CD4-positive, CD25-positive, alpha-beta regulatory T cell (primary cell): ENCODE results near the gene GALNT10. TPM values are rescaled to one million over a fixed set of nuclear protein-coding genes. Genes with fewer than 3 reads are reported as not detected.

Experiments used
- ATAC-seq, 2 donors: fragments of 150-1000 bp; cut with Tn5 transposase; one replicate each; pipeline ENCODE4 v1.10.0; 2021; ENCODE audit warnings: low read depth in 2 of 2, moderate number of reproducible peaks in 2 of 2, moderate library complexity in 1 of 2
- DNase-seq, 3 donors: peaks; one replicate each; pipeline versions ENCODE4 v3.0.0 to v3.0.0-alpha.2; 2012 to 2022; ENCODE audit warnings: mixed read lengths in 1 of 3
- H3K27ac ChIP-seq: one replicate; pipeline ENCODE4 v1.7.0; 2013; ENCODE audit warnings: mild to moderate bottlenecking, low read length; ENCODE audit not compliant: insufficient read depth, poor library complexity, severe bottlenecking
- H3K27me3 ChIP-seq: one replicate; pipeline ENCODE4 v1.7.0; 2013; ENCODE audit warnings: low read length; ENCODE audit not compliant: control insufficient read depth, insufficient read depth
- H3K36me3 ChIP-seq: one replicate; pipeline ENCODE4 v1.7.0; 2013; ENCODE audit warnings: mild to moderate bottlenecking, low read length, moderate library complexity; ENCODE audit not compliant: control insufficient read depth, insufficient read depth
- H3K4me1 ChIP-seq: 2 replicates; pipeline ENCODE4 v1.7.0; 2013; ENCODE audit warnings: mild to moderate bottlenecking, low read length; ENCODE audit not compliant: insufficient read depth, control insufficient read depth, poor library complexity, severe bottlenecking
- H3K4me3 ChIP-seq: one replicate; pipeline ENCODE4 v1.7.0; 2013; ENCODE audit warnings: low read depth, mild to moderate bottlenecking, low read length, moderate library complexity
- H3K9me3 ChIP-seq, 2 experiments: 1 replicate in 1 of 2; 2 replicates in 1 of 2; pipeline ENCODE4 v1.7.0; 2013; ENCODE audit warnings: low read length in 2 of 2, mild to moderate bottlenecking in 1 of 2, moderate library complexity in 1 of 2; ENCODE audit not compliant: control insufficient read depth in 2 of 2
- H3K27ac Mint-ChIP-seq, 3 donors: one replicate each; pipeline ENCODE4 v1.8.0; 2020 to 2022; ENCODE audit warnings: mild to moderate bottlenecking in 3 of 3, mixed read lengths in 3 of 3, moderate library complexity in 2 of 3
- H3K27me3 Mint-ChIP-seq: one replicate; pipeline ENCODE4 v1.8.0; 2022; ENCODE audit warnings: mild to moderate bottlenecking, mixed read lengths
- H3K36me3 Mint-ChIP-seq: one replicate; pipeline ENCODE4 v1.8.0; 2020; ENCODE audit warnings: mixed read lengths
- H3K4me1 Mint-ChIP-seq, 4 donors: one replicate each; pipeline ENCODE4 v1.8.0; 2020 to 2022; ENCODE audit warnings: mixed read lengths in 4 of 4, mild to moderate bottlenecking in 1 of 4
- H3K4me3 Mint-ChIP-seq, 4 donors: one replicate each; pipeline ENCODE4 v1.8.0; 2020 to 2022; ENCODE audit warnings: mild to moderate bottlenecking in 4 of 4, mixed read lengths in 4 of 4, moderate library complexity in 3 of 4
- H3K9me3 Mint-ChIP-seq, 7 donors: one replicate each; pipeline ENCODE4 v1.8.0; 2020 to 2022; ENCODE audit warnings: mixed read lengths in 7 of 7, mild to moderate bottlenecking in 3 of 7, moderate library complexity in 2 of 7
- polyA plus RNA-seq, 4 donors: library from polyadenylated mRNA; unstranded; fragments of 300-500 nt; fragmentation: Illumina TruSeq; gene quantifications; one replicate each; pipeline ENCODE4 v1.2.3, GENCODE V29; 2021
- total RNA-seq: library from RNA; stranded (reverse); gene quantifications from one replicate; pipeline ENCODE4 v1.2.3, GENCODE V29; 2022

The GALNT10 gene
- total and polyA plus RNA-seq, 5 donors from 2014 or later: 8.4 to 43.4 (median 15.9) TPM

GRCh38 chr5:154397652-154398406 is 207.3 kb downstream of the GALNT10 start:
- Mint-ChIP-seq H3K36me3 (peaks cover 20% of the 10 kb centered on the region), H3K27me3 (no peaks in the 10 kb centered on the region), H3K27ac (peak overlapping the region in 1 of 3 donors; percentile 40), H3K4me1 (peaks cover 0 to 3% (median under 1%) of the 10 kb centered on the region in 4 donors), H3K9me3 (no peaks in the 10 kb centered on the region), H3K4me3 (no peak overlapping the region)
- Histone ChIP-seq H3K27me3 (no peaks in the 10 kb centered on the region), H3K9me3 (no peaks in the 10 kb centered on the region), H3K4me3 (no peak overlapping the region), H3K36me3 (peaks cover 4% of the 10 kb centered on the region), H3K4me1 (no peaks in the 10 kb centered on the region), H3K27ac (no peak overlapping the region)
- DNase-seq (no peak), ATAC-seq (no peak)

- H3K9me3 Mint-ChIP-seq: no peaks in the 10 kb centered on the region
- Histone ChIP-seq H3K27me3 (no peaks in the 10 kb centered on the region), H3K27ac (no peak overlapping the region), H3K9me3 (no peaks in the 10 kb centered on the region), H3K4me3 (no peak overlapping the region), H3K36me3 (peaks cover 8% of the 10 kb centered on the region), H3K4me1 (peaks cover 9% of the 10 kb centered on the region)
- H3K4me1 Mint-ChIP-seq: peaks cover 6 to 14% (median 10%) of the 10 kb centered on the region in 4 donors
- H3K36me3 Mint-ChIP-seq: peaks cover 11% of the 10 kb centered on the region
- ATAC-seq (no peak), DNase-seq (no peak)
- peak overlapping the region in 1 of 3 donors; percentile 64 for H3K27ac Mint-ChIP-seq
- no peak overlapping the region for H3K4me3 Mint-ChIP-seq
- H3K27me3 Mint-ChIP-seq: no peaks in the 10 kb centered on the region
Observed at GRCh38 chr5:154400678-154401077, 210.1 kb downstream of the GALNT10 start.

GRCh38 chr5:154401355-154401754 is 210.8 kb downstream of the GALNT10 start:
- Histone ChIP-seq H3K27ac (no peak overlapping the region), H3K36me3 (peaks cover 6% of the 10 kb centered on the region), H3K9me3 (no peaks in the 10 kb centered on the region), H3K4me1 (peaks cover 9% of the 10 kb centered on the region), H3K4me3 (no peak overlapping the region), H3K27me3 (no peaks in the 10 kb centered on the region)
- no peak for DNase-seq
- Mint-ChIP-seq H3K4me1 (peaks cover 6 to 14% (median 10%) of the 10 kb centered on the region in 4 donors), H3K27ac (no peak overlapping the region), H3K27me3 (no peaks in the 10 kb centered on the region), H3K36me3 (peaks cover 6% of the 10 kb centered on the region), H3K4me3 (no peak overlapping the region), H3K9me3 (no peaks in the 10 kb centered on the region)
- ATAC-seq: no peak

- H3K27ac Mint-ChIP-seq: peak overlapping the region in 1 of 3 donors; percentile 55
- no peak for DNase-seq
- Histone ChIP-seq H3K36me3 (peaks cover 6% of the 10 kb centered on the region), H3K27ac (no peak overlapping the region), H3K9me3 (no peaks in the 10 kb centered on the region), H3K4me1 (peaks cover 9% of the 10 kb centered on the region), H3K4me3 (no peak overlapping the region), H3K27me3 (no peaks in the 10 kb centered on the region)
- no peak overlapping the region for H3K4me3 Mint-ChIP-seq
- H3K27me3 Mint-ChIP-seq: no peaks in the 10 kb centered on the region
- H3K9me3 Mint-ChIP-seq: no peaks in the 10 kb centered on the region
- H3K4me1 Mint-ChIP-seq: peaks cover 6 to 14% (median 10%) of the 10 kb centered on the region in 4 donors
- H3K36me3 Mint-ChIP-seq: peaks cover 7% of the 10 kb centered on the region
- no peak for ATAC-seq
Observed at GRCh38 chr5:154401931-154402330, 211.4 kb downstream of the GALNT10 start.

GRCh38 chr5:154402611-154403010 is 212.1 kb downstream of the GALNT10 start:
- Histone ChIP-seq H3K36me3 (peaks cover 6% of the 10 kb centered on the region), H3K4me3 (no peak overlapping the region), H3K27ac (no peak overlapping the region), H3K9me3 (no peaks in the 10 kb centered on the region), H3K4me1 (peaks cover 9% of the 10 kb centered on the region), H3K27me3 (no peaks in the 10 kb centered on the region)
- no peaks in the 10 kb centered on the region for H3K27me3 Mint-ChIP-seq
- peaks cover 9% of the 10 kb centered on the region for H3K36me3 Mint-ChIP-seq
- DNase-seq: no peak
- H3K4me1 Mint-ChIP-seq: peaks cover 6 to 14% (median 10%) of the 10 kb centered on the region in 4 donors
- ATAC-seq: no peak
- no peaks in the 10 kb centered on the region for H3K9me3 Mint-ChIP-seq
- H3K4me3 Mint-ChIP-seq: no peak overlapping the region
- H3K27ac Mint-ChIP-seq: no peak overlapping the region

- Mint-ChIP-seq H3K27ac (no peak overlapping the region), H3K4me1 (peaks cover 6 to 14% (median 9%) of the 10 kb centered on the region in 4 donors)
- no peak for ATAC-seq
Observed at GRCh38 chr5:154403234-154403633, 212.7 kb downstream of the GALNT10 start.

GRCh38 chr5:154403776-154404387 is 213.3 kb downstream of the GALNT10 start:
- no peak overlapping the region for H3K4me3 Mint-ChIP-seq
- no peaks in the 10 kb centered on the region for H3K27me3 ChIP-seq
- ATAC-seq: no peak

More at GRCh38 chr5:154403234-154403633, 212.7 kb downstream of the GALNT10 start:
- no peak overlapping the region for H3K27ac ChIP-seq
- Mint-ChIP-seq H3K4me3 (no peak overlapping the region), H3K36me3 (peaks cover 9% of the 10 kb centered on the region), H3K27me3 (no peaks in the 10 kb centered on the region), H3K9me3 (no peaks in the 10 kb centered on the region)
- no peak for DNase-seq
- no peak overlapping the region for H3K4me3 ChIP-seq
- H3K36me3 ChIP-seq: peaks cover 6% of the 10 kb centered on the region
- no peaks in the 10 kb centered on the region for H3K27me3 ChIP-seq
- no peaks in the 10 kb centered on the region for H3K9me3 ChIP-seq
- H3K4me1 ChIP-seq: peaks cover 9% of the 10 kb centered on the region

More at GRCh38 chr5:154403776-154404387, 213.3 kb downstream of the GALNT10 start:
- H3K27ac Mint-ChIP-seq: no peak overlapping the region
- no peak for DNase-seq
- no peaks in the 10 kb centered on the region for H3K9me3 Mint-ChIP-seq
- peaks cover 8% of the 10 kb centered on the region for H3K36me3 ChIP-seq
- no peaks in the 10 kb centered on the region for H3K27me3 Mint-ChIP-seq
- H3K36me3 Mint-ChIP-seq: peaks cover 9% of the 10 kb centered on the region
- H3K4me3 ChIP-seq: no peak overlapping the region
- H3K4me1 Mint-ChIP-seq: peaks cover 6 to 14% (median 9%) of the 10 kb centered on the region in 4 donors
- no peaks in the 10 kb centered on the region for H3K9me3 ChIP-seq
- no peak overlapping the region for H3K27ac ChIP-seq
- H3K4me1 ChIP-seq: peaks cover 9% of the 10 kb centered on the region
